Trophoblast cell (in vitro differentiated cells and primary cell): ENCODE measurements around the gene SPRED2.

Experiments
- DNase-seq, 2 donors: peaks; one replicate each; pipeline ENCODE4 v3.0.0-alpha.2; 2016
- H2AFZ ChIP-seq: 2 replicates; pipeline ENCODE4 v1.6.1; 2013; ENCODE audit warnings: low read length, moderate library complexity, mild to moderate bottlenecking; ENCODE audit not compliant: insufficient read depth, poor library complexity
- H2AK5ac ChIP-seq: 2 replicates; pipeline ENCODE4 v1.6.1; 2013; ENCODE audit warnings: mild to moderate bottlenecking, low read length
- H2BK120ac ChIP-seq: 2 replicates; pipeline ENCODE4 v1.6.1; 2013; ENCODE audit warnings: low read length, mild to moderate bottlenecking, moderate library complexity; ENCODE audit not compliant: insufficient read depth, poor library complexity
- H2BK12ac ChIP-seq: 2 replicates; pipeline ENCODE4 v1.6.1; 2013; ENCODE audit warnings: mild to moderate bottlenecking, low read length, moderate library complexity
- H2BK5ac ChIP-seq: 2 replicates; pipeline ENCODE4 v1.6.1; 2013; ENCODE audit warnings: low read length, low read depth, moderate library complexity, mild to moderate bottlenecking; ENCODE audit not compliant: poor library complexity
- H3K14ac ChIP-seq: 2 replicates; pipeline ENCODE4 v1.6.1; 2013; ENCODE audit warnings: mild to moderate bottlenecking, low read length
- H3K18ac ChIP-seq: 2 replicates; pipeline ENCODE4 v1.6.1; 2013; ENCODE audit warnings: mild to moderate bottlenecking, low read length
- H3K23ac ChIP-seq: 2 replicates; pipeline ENCODE4 v1.6.1; 2013; ENCODE audit warnings: low read length
- H3K27ac ChIP-seq: 2 replicates; pipeline ENCODE4 v1.5.1; 2013; ENCODE audit warnings: low read depth, mild to moderate bottlenecking, inconsistent platforms, low read length, moderate library complexity
- H3K27me3 ChIP-seq: 2 replicates; pipeline ENCODE4 v1.6.1; 2013; ENCODE audit warnings: inconsistent platforms, mild to moderate bottlenecking, low read length, moderate library complexity; ENCODE audit not compliant: insufficient read depth
- H3K36me3 ChIP-seq, 2 experiments: 1 replicate in 1 of 2; 2 replicates in 1 of 2; pipeline ENCODE4 v1.6.1; 2013; ENCODE audit warnings: low read length in 2 of 2, mild to moderate bottlenecking in 2 of 2, moderate library complexity in 1 of 2; ENCODE audit not compliant: insufficient read depth in 2 of 2, control insufficient read depth in 1 of 2
- H3K4ac ChIP-seq: 2 replicates; pipeline ENCODE4 v1.6.1; 2013; ENCODE audit warnings: low read depth, mild to moderate bottlenecking, low read length, moderate library complexity
- H3K4me1 ChIP-seq, 2 experiments: 1 replicate in 1 of 2; 2 replicates in 1 of 2; pipeline ENCODE4 v1.6.1; 2013; ENCODE audit warnings: low read length in 2 of 2, mild to moderate bottlenecking in 2 of 2, moderate library complexity in 1 of 2; ENCODE audit not compliant: insufficient read depth in 2 of 2, control insufficient read depth in 1 of 2
- H3K4me2 ChIP-seq: 2 replicates; pipeline ENCODE4 v1.6.1; 2013; ENCODE audit warnings: inconsistent platforms, mild to moderate bottlenecking, low read length, moderate library complexity
- H3K4me3 ChIP-seq: 2 replicates; pipeline ENCODE4 v1.5.1; 2013; ENCODE audit warnings: mild to moderate bottlenecking, low read depth, low read length, inconsistent platforms
- H3K79me1 ChIP-seq: one replicate; pipeline ENCODE4 v1.6.1; 2013; ENCODE audit warnings: low read length
- H3K79me2 ChIP-seq: 2 replicates; pipeline ENCODE4 v1.6.1; 2013; ENCODE audit warnings: low read length, mild to moderate bottlenecking; ENCODE audit not compliant: control insufficient read depth, insufficient read depth, poor library complexity
- H3K9ac ChIP-seq: 2 replicates; pipeline ENCODE4 v1.6.1; 2013; ENCODE audit warnings: mild to moderate bottlenecking, low read length
- H3K9me3 ChIP-seq: 2 replicates; pipeline ENCODE4 v1.6.1; 2013; ENCODE audit warnings: low read depth, mild to moderate bottlenecking, control low read depth, inconsistent platforms, low read length; ENCODE audit not compliant: insufficient read depth
- H4K12ac ChIP-seq: 2 replicates; pipeline ENCODE4 v1.6.1; 2013; ENCODE audit warnings: low read depth, mild to moderate bottlenecking, low read length, moderate library complexity
- H4K8ac ChIP-seq: 2 replicates; pipeline ENCODE4 v1.6.1; 2013; ENCODE audit warnings: low read depth, mild to moderate bottlenecking, low read length, moderate library complexity
- H4K91ac ChIP-seq: one replicate; pipeline ENCODE4 v1.6.1; 2013; ENCODE audit warnings: low read depth, mild to moderate bottlenecking, low read length, moderate library complexity
- WGBS: extraction: QIAGEN DNeasy Blood & Tissue Kit; methylation state at CpG from one replicate; pipeline ENCODE4 v1.1.7; 2013; ENCODE audit warnings: missing lambda C conversion rate; ENCODE audit not compliant: insufficient read length, insufficient coverage; ENCODE audit errors: extremely low coverage; 5-methylcytosine and 5-hydroxymethylcytosine counted together

The SPRED2 gene

GRCh38 chr2:65361623-65362022 is 70.8 kb downstream of the SPRED2 start:
- Histone ChIP-seq H3K4ac (no peak overlapping the region), H3K18ac (no peak overlapping the region), H4K91ac (no peak overlapping the region), H3K4me2 (no peak overlapping the region), H2BK12ac (no peak overlapping the region), H4K12ac (no peak overlapping the region), H3K23ac (no peak overlapping the region), H2AFZ (no peak overlapping the region), H2BK120ac (no peak overlapping the region), H2AK5ac (no peak overlapping the region), H3K27me3 (no peaks in the 10 kb centered on the region), H3K4me1 (peaks cover 0 to 5% of the 10 kb centered on the region in 2 experiments), H2BK5ac (no peak overlapping the region), H3K36me3 (no peaks in the 10 kb centered on the region), H3K9ac (no peak overlapping the region), H4K8ac (no peak overlapping the region), H3K79me1 (peaks cover 1% of the 10 kb centered on the region), H3K79me2 (no peaks in the 10 kb centered on the region), H3K14ac (no peak overlapping the region), H3K9me3 (no peaks in the 10 kb centered on the region), H3K27ac (no peak overlapping the region), H3K4me3 (no peak overlapping the region)
- WGBS, result no CpG with 5 or more reads among the region's 3 CpGs
- no peak for DNase-seq

- H3K4ac ChIP-seq, result no peak overlapping the region
- no peaks in the 10 kb centered on the region for H3K79me2 ChIP-seq
- no CpG with 5 or more reads among the region's 6 CpGs for WGBS
Observed at GRCh38 chr2:65360441-65360840, 72.0 kb downstream of the SPRED2 start.

DNA sequence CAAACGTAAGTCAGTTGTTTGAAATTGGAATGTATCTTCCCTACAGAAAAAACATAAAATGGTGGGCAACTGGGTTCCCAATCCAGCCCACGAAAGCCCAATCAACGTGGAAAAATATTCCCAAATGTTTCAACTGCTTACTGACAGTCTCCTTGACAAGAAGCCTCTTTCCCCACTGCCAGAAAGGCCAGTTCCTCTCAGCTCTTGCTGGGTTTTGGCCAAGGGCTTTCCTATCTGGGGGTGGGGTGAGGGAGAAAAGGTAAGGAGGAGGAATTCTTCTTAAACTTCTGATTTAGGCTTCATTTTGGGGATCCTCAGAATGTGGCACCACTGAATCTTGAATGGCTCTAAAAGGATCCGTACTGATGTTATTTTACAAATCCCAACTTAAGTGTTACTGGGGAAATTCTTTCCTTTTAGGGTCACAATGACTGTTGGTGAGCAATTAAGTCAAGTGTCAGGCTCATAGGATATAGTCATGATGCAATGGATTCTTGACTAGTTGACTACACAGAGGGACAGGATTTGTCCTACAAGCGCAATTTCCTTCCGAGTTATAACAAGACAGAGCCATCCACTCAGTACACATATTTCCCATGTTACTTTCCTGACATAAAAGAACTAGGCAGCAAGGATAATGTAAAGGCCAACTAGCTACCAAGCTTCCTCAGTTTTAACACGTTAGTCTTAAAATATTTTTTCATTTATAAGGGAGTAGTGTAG is 73.6 kb downstream of the SPRED2 start:
- Histone ChIP-seq H3K27ac (no peak overlapping the region), H2BK120ac (no peak overlapping the region), H3K4me2 (no peak overlapping the region), H3K4me1 (peaks cover 0 to 5% of the 10 kb centered on the region in 2 experiments), H3K4ac (no peak overlapping the region), H3K36me3 (no peaks in the 10 kb centered on the region), H3K14ac (no peak overlapping the region), H3K23ac (no peak overlapping the region), H4K91ac (no peak overlapping the region), H3K79me2 (no peaks in the 10 kb centered on the region), H3K18ac (no peak overlapping the region), H3K27me3 (no peaks in the 10 kb centered on the region), H2BK5ac (no peak overlapping the region), H2BK12ac (no peak overlapping the region), H3K9ac (no peak overlapping the region), H2AK5ac (no peak overlapping the region), H3K79me1 (peaks cover 4% of the 10 kb centered on the region), H4K12ac (no peak overlapping the region), H4K8ac (no peak overlapping the region), H2AFZ (no peak overlapping the region), H3K9me3 (no peaks in the 10 kb centered on the region), H3K4me3 (no peak overlapping the region)
- DNase-seq, result no peak
- no CpG with 5 or more reads among the region's 7 CpGs for WGBS

More at GRCh38 chr2:65360441-65360840, 72.0 kb downstream of the SPRED2 start:
- Histone ChIP-seq H2BK12ac (no peak overlapping the region), H3K27ac (no peak overlapping the region), H2AFZ (no peak overlapping the region), H4K8ac (no peak overlapping the region), H4K12ac (no peak overlapping the region), H4K91ac (no peak overlapping the region), H3K9me3 (no peaks in the 10 kb centered on the region), H3K4me1 (peaks cover 0 to 3% of the 10 kb centered on the region in 2 experiments), H2BK5ac (no peak overlapping the region), H2BK120ac (no peak overlapping the region), H3K14ac (no peak overlapping the region), H2AK5ac (no peak overlapping the region), H3K27me3 (no peaks in the 10 kb centered on the region), H3K23ac (no peak overlapping the region), H3K9ac (no peak overlapping the region), H3K4me3 (no peak overlapping the region), H3K18ac (no peak overlapping the region), H3K36me3 (no peaks in the 10 kb centered on the region), H3K4me2 (no peak overlapping the region), H3K79me1 (peaks cover 1% of the 10 kb centered on the region)
- DNase-seq, result no peak

- Histone ChIP-seq H2AK5ac (no peak overlapping the region), H3K9ac (no peak overlapping the region), H3K14ac (no peak overlapping the region), H3K36me3 (no peaks in the 10 kb centered on the region), H2AFZ (no peak overlapping the region), H2BK12ac (no peak overlapping the region), H3K4ac (no peak overlapping the region), H2BK5ac (no peak overlapping the region), H3K18ac (no peak overlapping the region), H3K4me1 (peaks cover 0 to 5% of the 10 kb centered on the region in 2 experiments), H2BK120ac (no peak overlapping the region), H3K23ac (no peak overlapping the region), H3K27ac (no peak overlapping the region), H3K79me1 (peaks cover 4% of the 10 kb centered on the region), H3K9me3 (no peaks in the 10 kb centered on the region), H4K91ac (no peak overlapping the region), H4K8ac (no peak overlapping the region), H4K12ac (no peak overlapping the region), H3K79me2 (no peaks in the 10 kb centered on the region), H3K4me2 (no peak overlapping the region), H3K4me3 (no peak overlapping the region), H3K27me3 (no peaks in the 10 kb centered on the region)
- DNase-seq, result no peak
Observed at GRCh38 chr2:65357959-65358294, 74.5 kb downstream of the SPRED2 start.
